Type B pancreatic cell (in vitro differentiated cells): ENCODE data around the gene CLSTN3. TPM values are rescaled to one million over a fixed set of nuclear protein-coding genes. Genes with fewer than 3 reads are reported as not detected.
"Not testable (repeated sequence)": the region's sequence is repeated elsewhere in the genome, so short reads cannot be mapped to it uniquely, and the experiment has no call there.

Experiments used
- DNase-seq: peaks from one replicate; pipeline ENCODE4 v3.0.0; 2021; ENCODE audit warnings: mixed read lengths; ENCODE audit not compliant: unreplicated experiment; ENCODE audit errors: extremely low spot score
- H3K27ac Mint-ChIP-seq: 2 replicates; pipeline ENCODE4 v1.8.0; 2021; ENCODE audit warnings: mild to moderate bottlenecking, mixed read lengths
- H3K27me3 Mint-ChIP-seq: 2 replicates; pipeline ENCODE4 v1.8.0; 2021; ENCODE audit warnings: mixed read lengths
- H3K36me3 Mint-ChIP-seq: 2 replicates; pipeline ENCODE4 v1.8.0; 2021; ENCODE audit warnings: mixed read lengths
- H3K4me1 Mint-ChIP-seq: one replicate; pipeline ENCODE4 v1.8.0; 2021; ENCODE audit warnings: mixed read lengths; ENCODE audit not compliant: unreplicated experiment
- H3K4me3 Mint-ChIP-seq: 2 replicates; pipeline ENCODE4 v1.8.0; 2021; ENCODE audit warnings: mild to moderate bottlenecking, mixed read lengths
- H3K9me3 Mint-ChIP-seq: 2 replicates; pipeline ENCODE4 v1.8.0; 2021; ENCODE audit warnings: mixed read lengths
- total RNA-seq: library from RNA; stranded (reverse); gene quantifications from 2 replicates; pipeline ENCODE4 v1.2.1, GENCODE V29; 2021; ENCODE audit warnings: low replicate concordance
- TF ChIP-seq, protein P1 (sequence below): fragments of 200-600 bp; sonication (generic); conservative IDR thresholded peaks from 2 replicates; pipeline ENCODE4 v1.5.0; 2021; ENCODE audit warnings: antibody characterized with exemption, mild to moderate bottlenecking

The CLSTN3 gene
- total RNA-seq, 1 donor from 2014 or later: 51.6 TPM

DNA sequence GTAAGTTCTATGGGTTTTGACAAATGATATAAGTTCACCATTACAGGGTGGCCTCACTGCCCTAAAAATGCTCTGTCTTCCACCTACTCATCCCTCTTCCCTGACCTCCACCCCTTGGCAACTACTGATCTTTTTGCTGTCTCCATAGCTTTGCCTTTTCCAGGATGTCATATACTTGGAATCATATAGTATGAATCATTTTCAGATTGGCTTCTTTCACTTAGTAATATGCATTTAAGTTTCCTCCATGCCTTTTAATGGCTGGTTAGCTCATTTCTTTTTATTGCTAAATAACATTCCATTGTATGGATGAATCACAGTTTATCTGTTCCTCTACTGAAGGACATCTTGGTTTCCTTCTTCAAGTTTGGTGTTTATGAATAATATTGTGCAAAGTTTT, 45.3 kb downstream of the CLSTN3 start:
- Mint-ChIP-seq H3K27ac (no peak overlapping the region), H3K9me3 (peaks cover 10% of the 10 kb centered on the region), H3K4me3 (no peak overlapping the region), H3K27me3 (peaks cover 46% of the 10 kb centered on the region), H3K36me3 (peaks cover 2% of the 10 kb centered on the region), H3K4me1 (no peaks in the 10 kb centered on the region)
- no peak for DNase-seq
- TF ChIP-seq, protein P1, sequence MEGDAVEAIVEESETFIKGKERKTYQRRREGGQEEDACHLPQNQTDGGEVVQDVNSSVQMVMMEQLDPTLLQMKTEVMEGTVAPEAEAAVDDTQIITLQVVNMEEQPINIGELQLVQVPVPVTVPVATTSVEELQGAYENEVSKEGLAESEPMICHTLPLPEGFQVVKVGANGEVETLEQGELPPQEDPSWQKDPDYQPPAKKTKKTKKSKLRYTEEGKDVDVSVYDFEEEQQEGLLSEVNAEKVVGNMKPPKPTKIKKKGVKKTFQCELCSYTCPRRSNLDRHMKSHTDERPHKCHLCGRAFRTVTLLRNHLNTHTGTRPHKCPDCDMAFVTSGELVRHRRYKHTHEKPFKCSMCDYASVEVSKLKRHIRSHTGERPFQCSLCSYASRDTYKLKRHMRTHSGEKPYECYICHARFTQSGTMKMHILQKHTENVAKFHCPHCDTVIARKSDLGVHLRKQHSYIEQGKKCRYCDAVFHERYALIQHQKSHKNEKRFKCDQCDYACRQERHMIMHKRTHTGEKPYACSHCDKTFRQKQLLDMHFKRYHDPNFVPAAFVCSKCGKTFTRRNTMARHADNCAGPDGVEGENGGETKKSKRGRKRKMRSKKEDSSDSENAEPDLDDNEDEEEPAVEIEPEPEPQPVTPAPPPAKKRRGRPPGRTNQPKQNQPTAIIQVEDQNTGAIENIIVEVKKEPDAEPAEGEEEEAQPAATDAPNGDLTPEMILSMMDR: no peak

DNA sequence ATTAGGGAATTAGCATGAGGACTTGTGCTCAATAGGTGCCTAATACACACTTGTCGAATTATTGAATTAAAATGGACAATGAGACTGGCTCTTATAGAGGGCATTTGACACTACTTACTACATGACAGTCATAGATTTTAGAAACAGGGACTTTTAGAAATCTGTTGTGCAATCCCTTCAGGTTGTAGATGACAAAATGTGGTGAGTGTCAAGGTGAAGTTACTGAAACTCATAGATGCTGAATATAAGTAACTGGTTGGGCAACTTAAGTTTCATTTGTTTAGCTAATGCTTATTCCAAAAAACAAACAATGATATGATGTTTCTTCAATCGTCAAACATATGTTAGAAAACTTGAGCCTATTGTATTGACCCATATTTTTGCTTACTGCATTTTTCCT, 46.4 kb downstream of the CLSTN3 start:
- peaks cover 10% of the 10 kb centered on the region for H3K9me3 Mint-ChIP-seq
- no peaks in the 10 kb centered on the region for H3K4me1 Mint-ChIP-seq
- no peaks in the 10 kb centered on the region for H3K36me3 Mint-ChIP-seq
- no peak for DNase-seq
- no peak overlapping the region for H3K27ac Mint-ChIP-seq
- H3K4me3 Mint-ChIP-seq: no peak overlapping the region
- TF ChIP-seq, protein P1: no peak
- peaks cover 54% of the 10 kb centered on the region for H3K27me3 Mint-ChIP-seq

DNA sequence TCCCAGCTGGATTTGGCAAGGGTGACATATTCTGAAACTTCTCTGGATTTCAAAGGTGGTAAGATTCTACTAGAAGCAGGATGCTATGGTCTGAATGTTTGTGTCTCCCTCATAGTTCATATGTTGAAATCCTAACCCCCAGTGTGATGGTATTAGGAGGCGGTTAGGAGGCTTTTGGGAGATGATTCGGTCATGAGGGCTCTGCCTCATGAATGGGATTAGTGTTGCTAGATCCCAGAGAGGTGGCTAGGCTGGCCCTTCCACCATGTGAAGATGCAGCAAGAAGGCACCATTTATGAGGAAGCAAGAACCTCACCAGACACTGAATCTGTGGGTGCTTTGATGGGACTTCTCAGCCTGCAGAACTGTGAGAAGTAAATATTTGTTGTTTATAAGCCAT, 48.3 kb downstream of the CLSTN3 start:
- Mint-ChIP-seq H3K4me3 (no peak overlapping the region), H3K27ac (no peak overlapping the region), H3K4me1 (no peaks in the 10 kb centered on the region), H3K27me3 (peaks cover 54% of the 10 kb centered on the region), H3K9me3 (peaks cover 10% of the 10 kb centered on the region), H3K36me3 (no peaks in the 10 kb centered on the region)
- no peak for DNase-seq
- TF ChIP-seq, protein P1: no peak

DNA sequence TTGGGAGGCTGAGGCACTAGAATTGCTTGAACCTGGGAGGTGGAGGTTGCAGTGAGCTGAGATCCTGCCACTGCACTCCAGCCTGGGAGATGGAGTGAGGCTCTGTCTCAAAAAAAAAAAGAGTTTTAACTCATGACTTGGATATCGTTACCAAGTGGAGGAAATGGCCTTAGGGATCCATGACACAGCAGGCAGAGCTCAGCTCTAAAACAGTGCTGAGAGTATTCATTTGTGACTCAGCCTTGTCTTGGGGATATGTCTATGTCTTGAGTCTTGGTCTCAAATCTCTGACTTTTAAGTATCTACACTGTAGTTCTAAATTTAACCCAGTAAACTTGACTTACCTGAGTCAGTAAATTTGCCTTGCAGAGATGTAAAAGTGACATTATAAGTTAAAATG, 50.5 kb downstream of the CLSTN3 start:
- TF ChIP-seq, protein P1: no peak
- Mint-ChIP-seq H3K36me3 (no peaks in the 10 kb centered on the region), H3K27me3 (peaks cover 42% of the 10 kb centered on the region), H3K4me1 (no peaks in the 10 kb centered on the region), H3K9me3 (peaks cover 7% of the 10 kb centered on the region), H3K4me3 (no peak overlapping the region), H3K27ac (no peak overlapping the region)
- no peak for DNase-seq

DNA sequence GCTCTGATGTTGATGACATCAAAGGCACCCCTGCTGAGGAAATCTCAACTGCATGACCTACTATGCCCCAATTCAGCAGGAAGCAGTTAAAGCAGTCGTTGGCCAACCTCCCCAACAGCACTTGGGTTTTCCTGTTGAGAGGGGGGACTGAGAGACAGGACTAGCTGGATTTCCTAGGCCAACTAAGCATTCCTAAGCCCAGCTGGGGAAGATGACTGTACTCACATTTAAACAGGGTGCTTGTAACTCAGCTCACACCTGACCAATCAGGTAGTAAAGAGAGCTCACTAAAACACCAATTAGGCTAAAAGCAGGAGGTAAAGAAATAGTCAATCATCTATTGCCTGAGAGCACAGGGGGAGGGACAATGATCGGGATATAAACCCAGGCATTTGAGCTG, 55.9 kb downstream of the CLSTN3 start:
- H3K36me3 Mint-ChIP-seq, H3K9me3 Mint-ChIP-seq, H3K27ac Mint-ChIP-seq, H3K4me1 Mint-ChIP-seq, DNase-seq: not testable (repeated sequence)
- H3K27me3 Mint-ChIP-seq: peaks cover 12% of the 10 kb centered on the region
- peak overlapping the region; percentile 40 for H3K4me3 Mint-ChIP-seq

DNA sequence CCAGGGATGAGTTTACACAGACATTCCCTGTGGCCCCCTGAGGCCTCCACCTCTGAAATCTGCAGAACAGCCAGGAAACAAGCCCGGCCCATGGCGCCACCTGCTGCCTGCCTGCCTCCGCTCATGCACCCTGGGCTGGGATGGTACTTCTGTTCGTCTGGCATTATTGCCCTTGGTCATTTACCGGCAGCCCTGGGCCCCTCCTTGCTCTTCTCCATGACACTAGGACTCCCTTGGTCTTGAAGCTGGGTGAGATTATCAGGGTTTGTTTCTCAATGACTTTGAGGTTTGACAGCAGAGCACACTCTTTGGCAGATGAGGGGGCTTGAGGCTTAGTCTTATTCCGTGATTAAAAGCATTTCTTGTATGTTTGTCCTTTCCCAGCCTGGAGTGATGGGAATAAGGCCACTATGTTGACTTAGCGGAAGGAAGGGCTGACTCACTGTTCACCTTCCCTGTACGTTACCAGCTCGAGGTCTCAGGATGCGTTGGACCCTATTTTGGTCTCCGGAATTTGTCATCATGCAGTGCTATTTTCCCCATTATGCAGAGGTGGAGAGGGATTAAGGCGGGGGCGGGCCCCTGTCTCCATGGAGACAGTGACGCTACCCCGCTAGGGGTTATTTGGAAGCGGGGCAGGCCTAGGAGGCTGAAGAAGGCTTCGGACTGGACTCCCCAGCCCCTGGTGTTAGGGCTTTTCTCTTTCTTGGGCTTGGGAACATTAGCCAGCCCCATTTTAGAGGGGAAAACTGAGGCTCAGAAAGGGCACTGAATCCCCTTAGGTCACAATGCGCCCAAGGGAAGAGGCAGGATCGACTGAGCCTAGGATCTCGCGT, 58.6 kb downstream of the CLSTN3 start:
- peaks cover 3% of the 10 kb centered on the region for H3K27me3 Mint-ChIP-seq
- TF ChIP-seq, protein P1: peak; percentile 70
- peaks cover 8% of the 10 kb centered on the region for H3K4me1 Mint-ChIP-seq
- peak overlapping the region; percentile 95 for H3K27ac Mint-ChIP-seq
- H3K9me3 Mint-ChIP-seq: no peaks in the 10 kb centered on the region
- DNase-seq: no peak
- H3K4me3 Mint-ChIP-seq: peak overlapping the region; percentile 96
- H3K36me3 Mint-ChIP-seq: peaks cover 17% of the 10 kb centered on the region
